BLaER1 treated with 17β-estradiol and CSF1 and Interleukin-3, amounts not matched to agents 10 nM and 100 nM (cell line): ENCODE data around the gene TANC1.

Source experiments
- H3K27ac ChIP-seq, 11 experiments: shearing (Covaris generic); formaldehyde crosslinking; 2 replicates each; pipeline ENCODE4 v1.8.1; 2022
- H3K27me3 ChIP-seq, 11 experiments: shearing (Covaris generic); formaldehyde crosslinking; 2 replicates each; pipeline ENCODE4 v1.8.1; 2022
- H3K36me3 ChIP-seq, 11 experiments: shearing (Covaris generic); formaldehyde crosslinking; 2 replicates each; pipeline ENCODE4 v1.8.1; 2022
- H3K4me1 ChIP-seq, 10 experiments: shearing (Covaris generic); formaldehyde crosslinking; 2 replicates each; pipeline ENCODE4 v1.8.1; 2022
- H3K4me2 ChIP-seq, 11 experiments: shearing (Covaris generic); formaldehyde crosslinking; 2 replicates each; pipeline ENCODE4 v1.8.1; 2022
- H3K4me3 ChIP-seq, 10 experiments: shearing (Covaris generic); formaldehyde crosslinking; 2 replicates each; pipeline ENCODE4 v1.8.1; 2022
- H3K9ac ChIP-seq, 11 experiments: shearing (Covaris generic); formaldehyde crosslinking; 2 replicates each; pipeline ENCODE4 v1.8.1; 2022
- H3K9me3 ChIP-seq, 11 experiments: shearing (Covaris generic); formaldehyde crosslinking; replicated peaks in 1 of 11; 2 replicates each; pipeline ENCODE4 v1.8.1; 2022
- H4K20me1 ChIP-seq, 11 experiments: shearing (Covaris generic); formaldehyde crosslinking; 2 replicates each; pipeline ENCODE4 v1.8.1; 2022
- Cebpa-rat ChIP-seq, 11 experiments: shearing (Covaris generic); IDR thresholded peaks; 2 replicates each; pipeline ENCODE4 v1.8.1; 2022

TANC1 gene

DNA sequence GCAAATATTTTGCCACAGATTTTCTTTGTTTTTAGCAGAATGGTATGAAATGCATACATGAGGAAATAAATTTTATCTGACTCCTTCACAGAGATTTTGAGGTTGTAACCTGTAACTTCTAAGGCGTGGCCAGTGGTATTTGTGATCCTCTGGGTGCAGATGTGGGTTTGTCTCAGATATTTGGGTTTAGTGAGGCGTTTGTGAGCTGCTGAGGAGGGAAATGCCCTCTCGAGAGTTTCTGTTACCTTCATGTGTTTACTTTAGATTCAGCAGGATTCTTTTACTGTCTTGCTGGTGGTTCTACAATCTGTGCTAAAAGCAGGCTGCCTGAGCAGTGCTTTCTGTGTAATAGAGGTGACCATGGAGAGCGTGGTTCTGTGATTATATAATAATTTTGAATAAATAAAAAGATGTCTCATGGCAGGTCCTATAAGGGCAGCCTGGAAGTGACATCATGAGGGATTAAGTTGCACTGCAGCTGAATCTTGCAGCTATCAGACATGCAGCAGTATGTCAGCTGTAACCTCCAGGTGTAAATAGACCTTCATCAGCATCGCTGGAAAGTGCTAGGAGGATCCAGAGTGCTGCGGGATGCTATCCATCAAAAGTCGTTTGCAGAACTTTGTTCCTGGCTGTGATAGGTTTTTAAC, 34.1 kb downstream of the TANC1 start:
- peaks cover 0 to 5% (median 0%) of the 10 kb centered on the region in 11 experiments; a peak in 2 of 22 replicates for H3K36me3 ChIP-seq
- H3K9ac ChIP-seq, result no peak overlapping the region
- no peak overlapping the region for H3K27ac ChIP-seq
- H3K4me2 ChIP-seq, result peak overlapping the region in 6 of 11 experiments; percentile 8 to 38 (median 27); a peak in 7 of 22 replicates
- TF ChIP-seq Cebpa-rat (IDR thresholded peaks at IDR 0.05), result no peak
- peaks cover 26 to 53% (median 38%) of the 10 kb centered on the region in 10 experiments for H3K4me1 ChIP-seq
- no peaks in the 10 kb centered on the region; a peak in 1 of 22 replicates for H3K27me3 ChIP-seq
- peaks cover 19 to 39% (median 29%) of the 10 kb centered on the region in 11 experiments for H3K9me3 ChIP-seq
- no peak overlapping the region for H3K4me3 ChIP-seq
- no peaks in the 10 kb centered on the region for H4K20me1 ChIP-seq

DNA sequence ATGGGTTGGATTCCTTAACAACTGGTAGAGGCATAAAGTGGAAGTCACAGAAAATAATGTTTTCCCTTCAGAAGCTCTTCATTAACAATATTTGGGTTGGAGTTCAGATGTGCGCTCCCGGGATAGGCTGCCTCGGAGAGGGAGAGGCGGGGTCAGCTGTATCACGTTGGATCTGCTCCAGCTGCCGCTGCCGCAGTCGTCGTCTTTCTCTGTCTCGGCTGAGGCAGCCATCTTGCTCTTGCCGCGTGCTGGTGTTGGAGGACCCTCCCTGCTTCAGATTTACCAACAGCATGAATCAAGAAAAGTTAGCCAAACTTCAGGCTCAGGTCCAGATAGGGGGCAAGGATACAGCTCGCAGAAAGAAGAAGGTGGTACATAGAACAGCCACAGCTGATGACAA, 35.1 kb downstream of the TANC1 start:
- H3K4me3 ChIP-seq, result no peak overlapping the region

GRCh38 chr2:159004849-159005248, 36.4 kb downstream of the TANC1 start:
- Histone ChIP-seq H3K9ac (no peak overlapping the region), H3K27me3 (no peaks in the 10 kb centered on the region; a peak in 1 of 22 replicates), H3K9me3 (peaks cover 23 to 45% (median 34%) of the 10 kb centered on the region in 11 experiments), H3K27ac (no peak overlapping the region), H3K4me3 (no peak overlapping the region), H3K4me1 (peaks cover 3 to 32% (median 16%) of the 10 kb centered on the region in 10 experiments), H3K36me3 (peaks cover 0 to 5% (median 0%) of the 10 kb centered on the region in 11 experiments; a peak in 2 of 22 replicates), H3K4me2 (no peak overlapping the region), H4K20me1 (no peaks in the 10 kb centered on the region)
- no peak for TF ChIP-seq Cebpa-rat (IDR thresholded peaks at IDR 0.05)

More for the DNA sequence above, 35.1 kb downstream of the TANC1 start:
- TF ChIP-seq Cebpa-rat (IDR thresholded peaks at IDR 0.05), result no peak
- Histone ChIP-seq H3K9ac (no peak overlapping the region), H3K4me1 (peaks cover 16 to 43% (median 28%) of the 10 kb centered on the region in 10 experiments), H3K27ac (no peak overlapping the region), H3K4me2 (no peak overlapping the region), H3K27me3 (no peaks in the 10 kb centered on the region; a peak in 1 of 22 replicates), H3K9me3 (peaks cover 19 to 41% (median 30%) of the 10 kb centered on the region in 11 experiments), H3K36me3 (peaks cover 0 to 5% (median 0%) of the 10 kb centered on the region in 11 experiments; a peak in 2 of 22 replicates), H4K20me1 (no peaks in the 10 kb centered on the region)

DNA sequence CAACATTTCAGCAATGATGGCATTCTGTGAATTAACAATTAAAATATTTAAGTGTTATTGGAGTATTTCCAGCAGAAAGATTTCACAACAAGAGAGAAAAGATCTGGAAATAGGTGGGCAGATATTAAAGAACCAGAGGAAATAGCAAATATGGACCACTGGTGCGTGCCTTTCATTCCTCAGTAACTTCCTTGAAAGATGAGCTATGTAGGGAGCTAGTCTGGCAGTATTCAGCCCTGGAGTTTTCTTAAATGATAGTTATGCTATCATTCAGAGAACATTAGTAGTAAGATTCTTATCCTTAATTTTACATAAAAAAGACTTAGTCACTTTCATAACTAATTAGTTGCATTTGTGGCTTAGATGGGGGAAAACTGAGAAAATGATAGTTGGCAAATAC, 41.5 kb downstream of the TANC1 start:
- Histone ChIP-seq H3K4me1 (peaks cover 0 to 13% (median 8%) of the 10 kb centered on the region in 10 experiments; a peak in 11 of 20 replicates), H3K4me2 (peak overlapping the region in 7 of 11 experiments; percentile 11 to 55 (median 34); a peak in 11 of 22 replicates), H3K4me3 (no peak overlapping the region), H3K27ac (no peak overlapping the region), H4K20me1 (no peaks in the 10 kb centered on the region), H3K27me3 (no peaks in the 10 kb centered on the region), H3K9ac (no peak overlapping the region), H3K36me3 (peaks cover 0 to 6% (median 0%) of the 10 kb centered on the region in 11 experiments; a peak in 9 of 22 replicates), H3K9me3 (peaks cover 27 to 43% (median 32%) of the 10 kb centered on the region in 11 experiments)
- no peak for TF ChIP-seq Cebpa-rat (IDR thresholded peaks at IDR 0.05)

- no peaks in the 10 kb centered on the region for H3K27me3 ChIP-seq
Observed at GRCh38 chr2:159010340-159010739, 41.9 kb downstream of the TANC1 start.

GRCh38 chr2:159010963-159011362, 42.5 kb downstream of the TANC1 start:
- no peaks in the 10 kb centered on the region for H3K27me3 ChIP-seq
- H3K9ac ChIP-seq, result no peak overlapping the region
- no peak overlapping the region for H3K27ac ChIP-seq
- no peak for TF ChIP-seq Cebpa-rat (IDR thresholded peaks at IDR 0.05)
- peaks cover 0 to 13% (median 8%) of the 10 kb centered on the region in 10 experiments; a peak in 11 of 20 replicates for H3K4me1 ChIP-seq
- peaks cover 28 to 43% (median 36%) of the 10 kb centered on the region in 11 experiments for H3K9me3 ChIP-seq
- H4K20me1 ChIP-seq, result no peaks in the 10 kb centered on the region
- H3K4me3 ChIP-seq, result no peak overlapping the region
- H3K4me2 ChIP-seq, result peak overlapping the region in 2 of 11 experiments; percentile 37 to 55; a peak in 3 of 22 replicates
- peaks cover 0 to 15% (median 2%) of the 10 kb centered on the region in 11 experiments; a peak in 8 of 22 replicates for H3K36me3 ChIP-seq

More at GRCh38 chr2:159010340-159010739, 41.9 kb downstream of the TANC1 start:
- H3K4me3 ChIP-seq, result no peak overlapping the region
- H3K4me2 ChIP-seq, result peak overlapping the region in 7 of 11 experiments; percentile 11 to 55 (median 34); a peak in 11 of 22 replicates
- peaks cover 0 to 9% (median 0%) of the 10 kb centered on the region in 11 experiments; a peak in 8 of 22 replicates for H3K36me3 ChIP-seq
- peaks cover 0 to 13% (median 8%) of the 10 kb centered on the region in 10 experiments; a peak in 11 of 20 replicates for H3K4me1 ChIP-seq
- no peaks in the 10 kb centered on the region for H4K20me1 ChIP-seq
- no peak overlapping the region; a peak in 1 of 22 replicates for H3K27ac ChIP-seq
- H3K9me3 ChIP-seq, result peaks cover 27 to 43% (median 32%) of the 10 kb centered on the region in 11 experiments
- H3K9ac ChIP-seq, result no peak overlapping the region
- no peak for TF ChIP-seq Cebpa-rat (IDR thresholded peaks at IDR 0.05)

DNA sequence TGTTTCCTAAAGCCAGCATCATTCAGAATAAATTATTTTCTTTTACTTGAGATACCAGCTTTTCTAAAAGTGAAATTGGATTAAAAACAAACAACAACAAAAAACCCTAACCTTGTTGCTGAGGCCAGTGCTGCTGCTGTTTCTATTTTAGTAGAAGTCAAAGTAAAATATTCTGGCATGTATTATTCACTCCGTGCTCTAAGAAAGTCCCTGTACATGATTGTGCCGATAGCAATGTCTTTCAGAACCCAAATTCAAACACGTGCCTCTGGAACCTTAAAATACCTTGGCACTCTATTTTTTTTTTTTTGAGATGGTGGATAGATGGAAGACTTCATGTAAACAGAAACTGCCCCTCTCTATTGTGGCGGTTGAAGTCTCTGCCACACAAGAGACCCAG, 43.7 kb downstream of the TANC1 start:
- Histone ChIP-seq H4K20me1 (no peaks in the 10 kb centered on the region), H3K4me1 (peaks cover 0 to 13% (median 8%) of the 10 kb centered on the region in 10 experiments; a peak in 11 of 20 replicates), H3K9me3 (peaks cover 38 to 52% (median 47%) of the 10 kb centered on the region in 11 experiments), H3K9ac (no peak overlapping the region), H3K36me3 (peaks cover 0 to 17% (median 4%) of the 10 kb centered on the region in 11 experiments; a peak in 8 of 22 replicates), H3K4me3 (no peak overlapping the region), H3K27ac (no peak overlapping the region), H3K27me3 (no peaks in the 10 kb centered on the region), H3K4me2 (no peak overlapping the region)
- TF ChIP-seq Cebpa-rat (IDR thresholded peaks at IDR 0.05), result no peak

DNA sequence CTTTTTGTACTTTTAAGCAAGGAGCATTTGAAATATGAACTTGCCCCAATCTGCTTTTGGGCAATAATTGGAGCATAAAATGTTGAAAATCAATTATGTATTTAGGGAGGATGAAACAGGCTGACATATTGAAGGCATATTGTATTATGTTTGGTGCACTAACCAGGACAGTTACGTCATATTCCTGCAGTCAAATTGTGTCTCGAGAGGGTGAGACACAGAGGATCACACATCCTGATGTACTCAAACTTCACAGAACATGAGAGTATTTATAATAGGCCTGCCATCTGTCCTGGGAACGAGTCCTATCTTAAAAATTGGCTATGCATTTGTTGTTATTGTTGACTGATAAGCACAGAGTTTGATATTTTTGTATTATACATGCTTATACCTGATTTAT, 44.7 kb downstream of the TANC1 start:
- no peak overlapping the region for H3K4me3 ChIP-seq
- no peaks in the 10 kb centered on the region for H4K20me1 ChIP-seq
- H3K9me3 ChIP-seq, result peaks cover 41 to 57% (median 49%) of the 10 kb centered on the region in 11 experiments
- no peak overlapping the region for H3K9ac ChIP-seq
- no peak for TF ChIP-seq Cebpa-rat (IDR thresholded peaks at IDR 0.05)
- H3K27ac ChIP-seq, result no peak overlapping the region
- H3K36me3 ChIP-seq, result peaks cover 0 to 17% (median 4%) of the 10 kb centered on the region in 11 experiments; a peak in 8 of 22 replicates
- peaks cover 0 to 13% (median 8%) of the 10 kb centered on the region in 10 experiments; a peak in 11 of 20 replicates for H3K4me1 ChIP-seq
- H3K4me2 ChIP-seq, result no peak overlapping the region
- no peaks in the 10 kb centered on the region for H3K27me3 ChIP-seq

DNA sequence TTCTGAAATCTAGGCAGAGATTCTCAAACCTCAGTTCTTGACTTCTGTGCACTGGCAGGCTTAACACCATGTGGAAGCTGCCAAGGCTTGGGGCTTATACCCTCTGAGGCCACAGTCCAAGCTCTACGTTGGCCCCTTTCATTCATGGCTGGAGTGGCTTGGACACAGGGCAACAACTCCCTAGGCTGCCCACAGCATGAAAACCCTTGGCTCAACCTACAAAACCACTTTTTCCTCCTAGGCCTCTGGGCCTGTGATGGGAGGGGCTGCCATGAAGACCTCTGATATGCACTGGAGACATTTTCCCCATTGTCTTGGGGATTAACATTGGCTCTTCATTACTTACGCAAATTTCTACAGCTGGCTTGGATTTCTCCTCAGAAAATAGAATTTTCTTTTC, 46.7 kb downstream of the TANC1 start:
- TF ChIP-seq Cebpa-rat (IDR thresholded peaks at IDR 0.05), result no peak
- peaks cover 0 to 17% (median 4%) of the 10 kb centered on the region in 11 experiments; a peak in 8 of 22 replicates for H3K36me3 ChIP-seq
- no peak overlapping the region for H3K27ac ChIP-seq
- peak overlapping the region in 1 of 10 experiments; percentile 19; a peak in 3 of 20 replicates for H3K4me3 ChIP-seq
- peaks cover 41 to 53% (median 50%) of the 10 kb centered on the region in 11 experiments for H3K9me3 ChIP-seq
- H3K27me3 ChIP-seq, result no peaks in the 10 kb centered on the region
- H3K4me1 ChIP-seq, result peaks cover 0 to 8% (median 3%) of the 10 kb centered on the region in 10 experiments; a peak in 11 of 20 replicates
- no peak overlapping the region for H3K4me2 ChIP-seq
- no peak overlapping the region for H3K9ac ChIP-seq
- H4K20me1 ChIP-seq, result no peaks in the 10 kb centered on the region
